NB4 (cell line): ENCODE data around the gene COBL.

Experiments
- DNase-seq: peaks from one replicate; pipeline ENCODE4 v3.0.0; 2010; ENCODE audit warnings: low read depth
- H3K4me3 ChIP-seq: one replicate; pipeline ENCODE4 v1.5.1; 2011; ENCODE audit warnings: mild to moderate bottlenecking, low read depth, low read length, moderate library complexity
- MYC ChIP-seq: IDR thresholded peaks from 2 replicates; pipeline ENCODE4 v1.6.1; 2011; ENCODE audit warnings: low read depth, low read length
- POLR2A ChIP-seq: IDR thresholded peaks from 2 replicates; pipeline ENCODE4 v1.6.1; 2011; ENCODE audit warnings: mild to moderate bottlenecking; ENCODE audit not compliant: insufficient read length; ENCODE audit errors: extremely low read depth
- TF ChIP-seq, protein P1 (sequence below): IDR thresholded peaks from 2 replicates; pipeline ENCODE4 v1.6.1; 2011; ENCODE audit warnings: low read depth, low read length
- TF ChIP-seq, protein P2 (sequence below): IDR thresholded peaks from one replicate; pipeline ENCODE4 v1.5.1; 2012; ENCODE audit warnings: low read depth, low read length

COBL gene

DNA sequence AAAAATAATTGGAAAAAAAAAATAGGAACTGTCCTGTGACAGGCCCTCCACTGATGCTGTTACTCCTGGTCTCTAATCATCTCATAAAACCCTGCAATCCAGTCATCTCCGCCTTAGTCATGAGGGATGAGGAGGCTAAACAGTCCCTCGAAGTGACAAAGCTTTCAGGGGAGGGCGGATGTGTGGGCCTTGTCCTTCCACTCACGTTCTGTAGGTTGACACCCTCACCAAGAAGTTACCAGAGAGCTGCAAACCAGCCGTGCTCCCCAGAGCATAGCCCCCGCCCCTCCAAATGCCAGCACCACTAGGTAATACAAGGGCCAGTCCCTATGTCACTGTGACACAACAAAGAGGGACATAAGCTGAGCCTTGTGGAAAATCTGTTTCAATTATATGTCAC is 11.9 kb downstream of the COBL start:
- DNase-seq = no peak
- H3K4me3 ChIP-seq = no peak overlapping the region

DNA sequence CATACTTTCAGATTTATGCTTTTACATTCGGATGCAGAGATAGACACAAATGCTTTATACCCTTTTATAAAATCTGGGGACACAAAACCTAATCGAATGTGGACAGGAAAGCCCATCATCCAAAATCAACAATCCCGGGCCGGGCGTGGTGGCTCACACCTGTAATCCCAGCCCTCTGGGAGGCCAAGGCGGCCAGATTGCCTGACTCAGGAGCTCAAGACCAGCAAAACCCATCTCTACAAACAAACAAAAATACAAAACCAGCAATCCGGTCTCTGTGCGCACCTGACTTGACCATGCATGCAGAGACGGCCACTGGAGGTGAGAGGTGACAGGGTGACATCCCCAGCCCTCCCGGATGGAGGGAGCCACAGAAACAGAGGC is 13.5 kb downstream of the COBL start:
- TF ChIP-seq MYC = no peak
- TF ChIP-seq, protein P1, sequence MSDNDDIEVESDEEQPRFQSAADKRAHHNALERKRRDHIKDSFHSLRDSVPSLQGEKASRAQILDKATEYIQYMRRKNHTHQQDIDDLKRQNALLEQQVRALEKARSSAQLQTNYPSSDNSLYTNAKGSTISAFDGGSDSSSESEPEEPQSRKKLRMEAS = no peak
- no peak for TF ChIP-seq POLR2A
- TF ChIP-seq, protein P2, sequence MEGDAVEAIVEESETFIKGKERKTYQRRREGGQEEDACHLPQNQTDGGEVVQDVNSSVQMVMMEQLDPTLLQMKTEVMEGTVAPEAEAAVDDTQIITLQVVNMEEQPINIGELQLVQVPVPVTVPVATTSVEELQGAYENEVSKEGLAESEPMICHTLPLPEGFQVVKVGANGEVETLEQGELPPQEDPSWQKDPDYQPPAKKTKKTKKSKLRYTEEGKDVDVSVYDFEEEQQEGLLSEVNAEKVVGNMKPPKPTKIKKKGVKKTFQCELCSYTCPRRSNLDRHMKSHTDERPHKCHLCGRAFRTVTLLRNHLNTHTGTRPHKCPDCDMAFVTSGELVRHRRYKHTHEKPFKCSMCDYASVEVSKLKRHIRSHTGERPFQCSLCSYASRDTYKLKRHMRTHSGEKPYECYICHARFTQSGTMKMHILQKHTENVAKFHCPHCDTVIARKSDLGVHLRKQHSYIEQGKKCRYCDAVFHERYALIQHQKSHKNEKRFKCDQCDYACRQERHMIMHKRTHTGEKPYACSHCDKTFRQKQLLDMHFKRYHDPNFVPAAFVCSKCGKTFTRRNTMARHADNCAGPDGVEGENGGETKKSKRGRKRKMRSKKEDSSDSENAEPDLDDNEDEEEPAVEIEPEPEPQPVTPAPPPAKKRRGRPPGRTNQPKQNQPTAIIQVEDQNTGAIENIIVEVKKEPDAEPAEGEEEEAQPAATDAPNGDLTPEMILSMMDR = no peak
- DNase-seq = no peak
- no peak overlapping the region for H3K4me3 ChIP-seq

More for the DNA sequence above, 11.9 kb downstream of the COBL start:
- TF ChIP-seq, protein P1 = no peak
- TF ChIP-seq, protein P2 = no peak
- TF ChIP-seq POLR2A (no peak), MYC (no peak)

DNA sequence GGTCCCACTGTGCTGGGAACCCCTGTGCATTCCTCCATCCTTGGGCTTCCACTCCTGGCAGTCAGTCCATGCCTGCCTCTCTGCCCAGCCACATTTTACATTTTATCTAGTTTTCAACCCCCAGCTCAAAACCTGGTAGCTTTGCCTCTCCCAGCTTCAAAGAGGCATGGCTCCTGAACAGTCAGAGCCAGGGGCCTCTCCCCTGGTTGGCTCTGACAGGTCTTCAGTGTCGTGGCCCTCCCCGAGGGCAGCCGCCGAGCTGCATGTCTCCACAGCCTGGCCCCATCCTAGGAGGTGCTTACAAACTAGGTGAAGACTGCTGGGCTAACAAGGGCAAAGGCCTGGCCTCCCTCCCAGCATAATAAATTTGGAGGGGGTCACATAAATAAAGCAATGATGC is 14.8 kb downstream of the COBL start:
- no peak overlapping the region for H3K4me3 ChIP-seq
- DNase-seq = no peak
- TF ChIP-seq, protein P1 = no peak
- TF ChIP-seq POLR2A (no peak), MYC (no peak)
- TF ChIP-seq, protein P2 = no peak

DNA sequence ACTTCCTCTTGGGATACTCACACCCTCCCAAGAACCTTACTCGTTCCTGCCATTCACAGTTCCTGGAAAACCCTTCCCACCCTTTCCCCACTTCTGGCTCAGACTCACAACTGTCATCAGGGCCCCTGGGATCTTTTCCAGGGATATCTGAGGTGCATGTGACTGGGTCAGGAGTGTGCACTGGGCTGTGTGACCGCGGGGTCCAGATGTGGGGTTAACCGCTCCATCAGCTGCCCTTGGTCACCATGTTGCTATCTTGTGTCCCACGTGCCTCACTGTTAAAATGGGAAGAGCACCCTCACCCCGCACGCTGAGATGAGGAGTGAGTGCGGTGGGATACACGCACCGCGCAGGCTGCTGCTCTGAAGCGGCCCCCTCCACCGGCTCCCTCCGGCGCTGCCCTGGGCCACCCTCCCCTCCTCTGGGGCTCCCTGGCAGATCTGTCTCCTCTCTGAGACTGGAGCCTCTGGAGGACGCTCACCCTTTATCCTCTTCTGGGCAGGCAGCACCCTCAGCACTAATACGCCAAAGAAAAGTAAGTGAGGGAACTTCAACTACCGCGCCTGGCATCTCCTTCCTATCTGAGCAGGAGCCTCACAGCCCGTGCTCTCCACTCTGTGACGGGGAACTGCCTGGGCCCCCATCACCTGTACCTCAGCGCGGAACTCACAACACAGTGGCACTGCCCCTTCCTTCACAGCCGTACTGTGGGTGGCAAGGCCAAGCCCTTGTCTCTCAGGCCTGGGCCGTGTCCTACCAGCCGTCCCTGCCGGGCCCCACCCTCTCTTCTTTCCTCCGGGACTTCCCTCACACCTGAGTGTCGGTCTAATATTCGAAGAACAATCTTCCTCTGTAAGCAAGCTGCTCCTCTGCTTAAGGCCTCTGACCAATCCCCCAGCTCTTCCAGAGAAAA is 15.6 kb downstream of the COBL start:
- no peak for TF ChIP-seq MYC
- TF ChIP-seq, protein P2 = no peak
- TF ChIP-seq POLR2A = no peak
- TF ChIP-seq, protein P1 = no peak
- DNase-seq = no peak
- no peak overlapping the region for H3K4me3 ChIP-seq

DNA sequence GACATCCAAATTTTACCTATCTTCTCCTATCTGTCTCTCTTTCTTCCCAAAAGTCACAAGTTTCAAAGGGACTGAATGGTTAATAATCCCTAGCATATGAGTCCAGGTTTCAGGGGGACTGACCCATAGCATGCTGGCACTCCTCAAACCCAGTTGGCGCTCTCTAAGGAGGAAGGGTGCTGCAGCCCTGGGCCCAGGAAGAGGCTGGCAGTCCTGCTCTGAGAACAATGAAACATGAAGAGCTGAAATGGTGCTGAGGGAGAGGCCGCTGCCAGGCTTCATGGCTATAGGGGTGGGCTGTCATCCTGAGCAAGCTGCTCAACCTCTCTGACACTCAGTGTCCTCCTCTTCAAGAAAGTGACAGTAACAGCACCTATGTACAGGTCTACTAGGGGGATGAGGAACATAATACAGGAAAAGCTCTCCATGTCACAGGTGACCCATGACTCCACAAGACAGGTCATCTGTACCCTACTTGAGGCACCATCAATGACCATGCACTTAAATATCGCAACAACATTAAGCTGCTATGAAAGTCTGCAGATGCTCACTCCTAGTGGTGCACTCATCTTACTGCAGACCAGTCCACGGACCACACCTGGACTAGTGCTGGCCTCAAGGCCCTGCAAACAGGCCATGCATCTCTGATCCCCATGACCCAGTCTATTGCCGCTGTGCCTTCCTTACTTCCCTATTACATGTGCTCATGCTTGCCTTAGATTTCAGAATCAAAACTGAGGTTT is 17.0 kb downstream of the COBL start:
- H3K4me3 ChIP-seq = no peak overlapping the region
- TF ChIP-seq MYC (no peak), POLR2A (no peak)
- TF ChIP-seq, protein P1 = no peak
- TF ChIP-seq, protein P2 = no peak

More for the DNA sequence above, 17.0 kb downstream of the COBL start:
- no peak for DNase-seq
